A673 (cell line): Measurements from ENCODE around the gene NR1I3.

ENCODE experiments used
- EZH2 ChIP-seq: fragments of 200-600 bp; sonication (generic); IDR thresholded peaks from 2 replicates; pipeline ENCODE4 v1.6.1; 2017; ENCODE audit warnings: borderline replicate concordance, low read depth, mild to moderate bottlenecking, mixed read lengths, antibody characterized with exemption, low read length; ENCODE audit not compliant: poor library complexity, severe bottlenecking
- TF ChIP-seq, protein P1 (sequence below): fragments of 300-800, 200-600 bp; sonication (generic); conservative IDR thresholded peaks from 2 replicates; pipeline ENCODE4 v1.5.1; 2017; ENCODE audit warnings: low read depth, mild to moderate bottlenecking, antibody characterized with exemption, low read length, moderate library complexity, mixed read lengths

DNA sequence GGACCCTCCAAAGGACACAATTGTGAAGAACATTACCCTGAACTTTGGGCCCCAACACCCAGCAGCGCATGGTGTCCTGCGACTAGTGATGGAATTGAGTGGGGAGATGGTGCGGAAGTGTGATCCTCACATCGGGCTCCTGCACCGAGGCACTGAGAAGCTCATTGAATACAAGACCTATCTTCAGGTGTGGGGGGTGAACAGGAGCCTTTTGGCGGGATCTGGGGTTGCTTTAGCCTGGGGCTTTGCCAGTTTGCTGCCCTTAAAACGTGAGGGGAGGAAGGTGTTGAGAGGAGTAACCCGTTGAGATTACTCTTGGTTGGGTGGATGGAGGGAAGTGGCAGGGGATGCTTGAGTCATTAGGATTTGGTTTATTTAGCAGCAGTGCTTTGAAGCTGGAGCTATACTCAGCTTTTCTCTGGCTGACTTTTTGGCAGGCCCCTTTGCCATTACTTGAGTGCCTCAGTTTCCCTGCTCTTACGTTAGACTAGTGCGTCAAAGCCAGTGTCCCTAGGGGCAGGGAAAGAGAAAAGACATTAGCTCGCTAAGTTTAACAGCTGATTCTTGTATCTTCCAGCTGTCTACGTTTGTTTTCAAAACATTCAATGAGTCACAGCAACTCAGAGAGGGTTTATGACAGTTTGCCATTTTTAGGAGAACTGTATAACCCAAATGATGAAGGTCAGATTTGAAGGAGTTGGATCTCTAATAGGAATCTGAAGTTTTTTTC, 31.4 kb downstream of the NR1I3 start:
- TF ChIP-seq, protein P1, sequence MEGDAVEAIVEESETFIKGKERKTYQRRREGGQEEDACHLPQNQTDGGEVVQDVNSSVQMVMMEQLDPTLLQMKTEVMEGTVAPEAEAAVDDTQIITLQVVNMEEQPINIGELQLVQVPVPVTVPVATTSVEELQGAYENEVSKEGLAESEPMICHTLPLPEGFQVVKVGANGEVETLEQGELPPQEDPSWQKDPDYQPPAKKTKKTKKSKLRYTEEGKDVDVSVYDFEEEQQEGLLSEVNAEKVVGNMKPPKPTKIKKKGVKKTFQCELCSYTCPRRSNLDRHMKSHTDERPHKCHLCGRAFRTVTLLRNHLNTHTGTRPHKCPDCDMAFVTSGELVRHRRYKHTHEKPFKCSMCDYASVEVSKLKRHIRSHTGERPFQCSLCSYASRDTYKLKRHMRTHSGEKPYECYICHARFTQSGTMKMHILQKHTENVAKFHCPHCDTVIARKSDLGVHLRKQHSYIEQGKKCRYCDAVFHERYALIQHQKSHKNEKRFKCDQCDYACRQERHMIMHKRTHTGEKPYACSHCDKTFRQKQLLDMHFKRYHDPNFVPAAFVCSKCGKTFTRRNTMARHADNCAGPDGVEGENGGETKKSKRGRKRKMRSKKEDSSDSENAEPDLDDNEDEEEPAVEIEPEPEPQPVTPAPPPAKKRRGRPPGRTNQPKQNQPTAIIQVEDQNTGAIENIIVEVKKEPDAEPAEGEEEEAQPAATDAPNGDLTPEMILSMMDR = no peak
- TF ChIP-seq EZH2 = no peak
